Endothelial cell of umbilical vein (primary cell): ENCODE measurements around the gene CALCOCO1. TPM values are rescaled to one million over a fixed set of nuclear protein-coding genes. Genes with fewer than 3 reads are reported as not detected.

ENCODE experiments used
- BruUV-seq: library from RNA; stranded (reverse); fragments of 400-500 nt; replicated peaks from 2 replicates; lab custom pipeline; 2021; lab: Mats Ljungman, UMichigan
- CTCF ChIA-PET: fragments of 300-600, 350-600 bp; sonication (Branson Sonifier 250); formaldehyde crosslinking; loops from one replicate; lab custom pipeline; 2021; ENCODE audit warnings: antibody characterized with exemption, inconsistent platforms; lab: Charles Lee
- POLR2A ChIA-PET: fragments of 300-600, 350-600 bp; sonication (Branson Sonifier 250); formaldehyde crosslinking; loops from one replicate; lab custom pipeline; 2021; ENCODE audit warnings: antibody characterized with exemption, inconsistent platforms; lab: Charles Lee
- DNase-seq: peaks from one replicate; pipeline ENCODE4 v3.0.0-alpha.2; 2011; ENCODE audit warnings: low read depth, low spot score
- FAIRE-seq: peaks from 2 replicates; lab custom pipeline; 2011; peaks lifted over from hg19 to GRCh38; lab: Jason Lieb, UNC
- H2AFZ ChIP-seq: 2 replicates; pipeline ENCODE4 v1.6.0; 2012; ENCODE audit warnings: low read depth, low read length, control low read depth, inconsistent platforms
- H3K27ac ChIP-seq: 2 replicates; pipeline ENCODE4 v1.5.1; 2011; ENCODE audit warnings: low read depth, mild to moderate bottlenecking, control low read depth, low read length, moderate library complexity; ENCODE audit not compliant: insufficient read depth
- H3K27me3 ChIP-seq, 2 experiments: 2 replicates each; pipeline versions ENCODE4 v1.6.0 to v1.6.1; 2011; ENCODE audit warnings: low read length in 2 of 2, mixed read lengths in 1 of 2; ENCODE audit not compliant: control insufficient read depth in 2 of 2, insufficient read depth in 2 of 2
- H3K36me3 ChIP-seq, 2 experiments: 2 replicates in 1 of 2; 3 replicates in 1 of 2; pipeline ENCODE4 v1.5.1; 2011; ENCODE audit warnings: low read length in 2 of 2, mild to moderate bottlenecking in 1 of 2, moderate library complexity in 1 of 2; ENCODE audit not compliant: control insufficient read depth in 2 of 2, insufficient read depth in 2 of 2; ENCODE audit errors: extremely low read depth in 1 of 2
- H3K4me1 ChIP-seq: 3 replicates; pipeline ENCODE4 v1.5.1; 2011; ENCODE audit warnings: mild to moderate bottlenecking, low read length; ENCODE audit not compliant: control insufficient read depth, insufficient read depth; ENCODE audit errors: extremely low read depth
- H3K4me2 ChIP-seq: 2 replicates; pipeline ENCODE4 v1.6.1; 2011; ENCODE audit warnings: low read length, control low read depth, mixed read lengths; ENCODE audit not compliant: insufficient read depth
- H3K4me3 ChIP-seq, 3 experiments: fragments of 200-600 bp in 1 of 3; sonication (generic), shearing (Covaris generic) in 1 of 3; replicated peaks in 1 of 3; 2 replicates each; pipeline ENCODE4 v1.5.1; 2011 to 2016; ENCODE audit warnings: control low read depth in 3 of 3, low read length in 3 of 3, mild to moderate bottlenecking in 2 of 3, inconsistent platforms in 1 of 3, low read depth in 1 of 3, moderate library complexity in 1 of 3; ENCODE audit not compliant: insufficient read depth in 1 of 3
- H3K79me2 ChIP-seq: 2 replicates; pipeline ENCODE4 v1.6.0; 2012; ENCODE audit warnings: low read length, inconsistent platforms; ENCODE audit not compliant: control insufficient read depth, insufficient read depth
- H3K9ac ChIP-seq: replicated peaks from 2 replicates; pipeline ENCODE3; 2011; ENCODE audit warnings: low read length, control low read depth; ENCODE audit not compliant: insufficient read depth; ENCODE audit errors: extremely low read depth
- H3K9me1 ChIP-seq: replicated peaks from 3 replicates; pipeline ENCODE4 v1.6.0; 2011; ENCODE audit warnings: mild to moderate bottlenecking, low read length; ENCODE audit not compliant: control insufficient read depth, insufficient read depth; ENCODE audit errors: extremely low read depth
- H3K9me3 ChIP-seq: replicated peaks from 2 replicates; pipeline ENCODE4 v1.5.1; 2012; ENCODE audit warnings: low read length, inconsistent platforms; ENCODE audit not compliant: control insufficient read depth, insufficient read depth
- H4K20me1 ChIP-seq: replicated peaks from 2 replicates; pipeline ENCODE3; 2011; ENCODE audit warnings: mild to moderate bottlenecking, low read length; ENCODE audit not compliant: control insufficient read depth, insufficient read depth; ENCODE audit errors: extremely low read depth
- EZH2 ChIP-seq: IDR thresholded peaks from 2 replicates; pipeline ENCODE4 v1.6.1; 2012; ENCODE audit warnings: borderline replicate concordance, low read depth, mild to moderate bottlenecking, moderate library complexity, low read length, inconsistent platforms; ENCODE audit not compliant: severe bottlenecking
- FOS ChIP-seq: IDR thresholded peaks from 2 replicates; pipeline ENCODE4 v1.6.1; 2011; ENCODE audit warnings: mild to moderate bottlenecking, low read length, moderate library complexity, borderline replicate concordance; ENCODE audit not compliant: insufficient read depth
- GATA2 ChIP-seq: IDR thresholded peaks from 2 replicates; pipeline ENCODE4 v1.7.0; 2011; ENCODE audit warnings: low read depth, mild to moderate bottlenecking, moderate library complexity, mixed read lengths, low read length; ENCODE audit not compliant: insufficient read length, insufficient read depth
- JUN ChIP-seq: IDR thresholded peaks from 2 replicates; pipeline ENCODE4 v1.6.1; 2011; ENCODE audit warnings: borderline replicate concordance, low read depth; ENCODE audit not compliant: insufficient read length, insufficient read depth
- MAX ChIP-seq: IDR thresholded peaks from 2 replicates; pipeline ENCODE4 v1.6.1; 2011; ENCODE audit not compliant: insufficient read depth, insufficient read length
- MYC ChIP-seq: IDR thresholded peaks from one replicate; pipeline ENCODE4 v1.6.1; 2011; ENCODE audit warnings: mild to moderate bottlenecking, low read depth, low read length
- POLR2A ChIP-seq: IDR thresholded peaks from 2 replicates; pipeline ENCODE4 v1.6.1; 2012; ENCODE audit warnings: low read depth, mild to moderate bottlenecking, control low read depth, low read length
- POLR2AphosphoS5 ChIP-seq: IDR thresholded peaks from 2 replicates; pipeline ENCODE4 v1.6.1; 2012; ENCODE audit warnings: low read depth, mild to moderate bottlenecking, control low read depth, low read length, moderate library complexity; ENCODE audit not compliant: insufficient read depth
- dilution Hi-C: fragments of 300-500 bp; cut with MboI; formaldehyde crosslinking; loops from one replicate; pipeline ENCODE4 v1.15.0; 2019; ENCODE audit warnings: low sequenced_read_pairs; ENCODE audit not compliant: extremely low pct_ligation_motif_present
- intact Hi-C: fragments of 100-400 bp; cut with micrococcal nuclease; formaldehyde crosslinking; loops from one replicate; pipeline ENCODE4 v1.10.0; 2022
- polyA plus RNA-seq, 4 experiments: library from polyadenylated mRNA; depleted of rRNA in 3 of 4; stranded (reverse) in 3 of 4; unstranded in 1 of 4; fragments of >200 nt; gene quantifications; 2 replicates each; pipeline versions ENCODE4 v1.2.1 to v1.2.3, GENCODE V29; 2011 to 2012; ENCODE audit warnings: missing spikeins in 1 of 4
- total RNA-seq: library from RNA; stranded (reverse); gene quantifications from 2 replicates; pipeline ENCODE4 v1.2.3, GENCODE V29; 2021
- TF ChIP-seq, protein P1 (sequence below), 2 donors: IDR thresholded peaks; 1 replicate in 1 of 2; 2 replicates in 1 of 2; pipeline ENCODE4 v1.5.1; 2011; ENCODE audit warnings: low read length in 2 of 2, mild to moderate bottlenecking in 2 of 2, moderate library complexity in 2 of 2, control low read depth in 1 of 2, inconsistent platforms in 1 of 2, low read depth in 1 of 2; ENCODE audit not compliant: insufficient read depth in 1 of 2; ENCODE audit errors: extremely low read depth in 1 of 2

The CALCOCO1 gene
- total and polyA plus RNA-seq, 2 donors (not counting 3 experiments of a cell fraction or from before 2014, with no cell fraction given): 70.9 to 135 TPM

DNA sequence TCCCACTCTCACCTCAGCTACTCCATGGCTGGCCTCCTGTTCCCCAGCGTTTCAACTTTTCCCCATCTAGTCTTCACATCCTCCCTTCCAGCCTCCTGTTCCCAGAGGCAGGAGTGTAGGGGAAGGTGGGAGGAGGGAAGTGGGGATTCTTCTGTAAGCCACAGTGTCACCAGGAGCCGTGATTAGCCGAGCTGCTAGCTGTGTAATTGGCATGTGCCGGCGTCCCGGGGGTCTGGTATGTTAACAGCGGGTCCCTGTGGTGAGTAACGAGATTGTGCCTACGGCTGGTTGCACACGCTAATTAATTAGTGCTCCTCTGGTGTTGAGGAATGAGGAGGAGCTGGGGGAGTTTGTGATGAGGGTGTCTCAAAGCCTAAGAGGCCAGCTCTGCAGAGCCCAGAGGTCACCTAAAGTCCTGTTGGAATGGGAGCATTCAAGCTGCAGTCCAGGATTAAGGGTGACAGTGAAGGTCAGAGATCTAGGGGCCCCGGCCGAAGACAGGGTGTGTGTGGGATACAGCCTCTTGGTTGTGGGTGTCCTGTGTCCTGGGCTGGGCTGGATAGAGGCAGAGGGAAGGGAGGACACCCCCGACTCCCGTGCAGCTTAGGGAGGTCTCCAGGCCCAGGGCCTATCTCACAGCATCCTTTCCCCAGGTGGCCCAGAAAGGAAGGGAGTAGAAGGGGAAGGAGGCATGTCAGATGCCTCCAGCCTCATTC is 10.0 kb upstream of the CALCOCO1 start:
- intact Hi-C loops: no loop called here
- DNase-seq: no peak
- dilution Hi-C loops: no loop called here
- no peaks in the 10 kb centered on the region for H3K9me3 ChIP-seq
- no peak for TF ChIP-seq POLR2AphosphoS5
- TF ChIP-seq GATA2: no peak
- POLR2A ChIA-PET: no interaction called here
- no TSS peak for BruUV-seq
- H2AFZ ChIP-seq: no peak overlapping the region
- CTCF ChIA-PET: interaction anchor here (1.4 to 9.5 kb wide), 2 partner anchors 8 to 44 kb away, joined by 4 to 127 read pairs; no protein-coding TSS in a partner anchor
- H3K4me3 ChIP-seq: no peak overlapping the region
- H3K9me1 ChIP-seq: no peaks in the 10 kb centered on the region
- no peaks in the 10 kb centered on the region for H4K20me1 ChIP-seq
- FAIRE-seq: no peak
- H3K4me1 ChIP-seq: no peaks in the 10 kb centered on the region
- no peak overlapping the region for H3K9ac ChIP-seq
- H3K27ac ChIP-seq: no peak overlapping the region
- H3K36me3 ChIP-seq: no peaks in the 10 kb centered on the region
- H3K27me3 ChIP-seq: peaks cover 59 to 63% of the 10 kb centered on the region in 2 experiments
- H3K79me2 ChIP-seq: no peaks in the 10 kb centered on the region
- H3K4me2 ChIP-seq: no peak overlapping the region

DNA sequence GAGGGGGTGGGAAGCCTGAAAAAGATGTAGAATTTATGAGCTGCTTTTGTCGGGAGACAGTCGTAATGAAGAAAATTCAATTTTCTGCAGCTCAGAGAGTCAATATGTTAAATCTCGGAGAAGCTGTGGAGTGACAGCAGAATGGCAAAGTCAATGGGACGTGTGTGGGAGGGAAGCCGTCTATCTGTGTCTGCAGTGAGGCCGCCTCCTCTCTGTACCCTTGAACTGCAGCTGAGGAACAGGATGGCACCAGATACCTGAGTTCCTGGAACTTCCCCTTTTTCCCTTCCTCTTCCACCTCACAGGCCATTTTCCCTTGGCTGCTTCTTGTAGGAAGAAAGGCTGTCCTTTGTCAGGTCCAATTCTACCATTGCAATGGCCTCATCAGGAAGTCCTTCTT is 9.3 kb upstream of the CALCOCO1 start:
- no peaks in the 10 kb centered on the region for H3K4me1 ChIP-seq
- BruUV-seq: no TSS peak
- intact Hi-C loops (no loop called here), dilution Hi-C loops (no loop called here)
- H4K20me1 ChIP-seq: no peaks in the 10 kb centered on the region
- no peak for DNase-seq
- H3K9me1 ChIP-seq: no peaks in the 10 kb centered on the region
- H3K9me3 ChIP-seq: no peaks in the 10 kb centered on the region
- no peak overlapping the region for H2AFZ ChIP-seq
- no peaks in the 10 kb centered on the region for H3K36me3 ChIP-seq
- CTCF ChIA-PET: interaction anchor here (1.4 to 9.5 kb wide), 3 partner anchors 8 to 44 kb away, joined by 4 to 127 read pairs (median 4); no protein-coding TSS in a partner anchor
- peaks cover 59 to 61% of the 10 kb centered on the region in 2 experiments for H3K27me3 ChIP-seq
- no peak for FAIRE-seq
- no peaks in the 10 kb centered on the region for H3K79me2 ChIP-seq
- POLR2A ChIA-PET: no interaction called here
- H3K9ac ChIP-seq: no peak overlapping the region
- no peak overlapping the region for H3K4me2 ChIP-seq
- no peak overlapping the region for H3K27ac ChIP-seq
- no peak overlapping the region for H3K4me3 ChIP-seq
- TF ChIP-seq FOS (no peak), JUN (no peak), GATA2 (no peak), EZH2 (no peak), MYC (no peak), MAX (no peak), POLR2AphosphoS5 (no peak), POLR2A (no peak)
- TF ChIP-seq, protein P1, sequence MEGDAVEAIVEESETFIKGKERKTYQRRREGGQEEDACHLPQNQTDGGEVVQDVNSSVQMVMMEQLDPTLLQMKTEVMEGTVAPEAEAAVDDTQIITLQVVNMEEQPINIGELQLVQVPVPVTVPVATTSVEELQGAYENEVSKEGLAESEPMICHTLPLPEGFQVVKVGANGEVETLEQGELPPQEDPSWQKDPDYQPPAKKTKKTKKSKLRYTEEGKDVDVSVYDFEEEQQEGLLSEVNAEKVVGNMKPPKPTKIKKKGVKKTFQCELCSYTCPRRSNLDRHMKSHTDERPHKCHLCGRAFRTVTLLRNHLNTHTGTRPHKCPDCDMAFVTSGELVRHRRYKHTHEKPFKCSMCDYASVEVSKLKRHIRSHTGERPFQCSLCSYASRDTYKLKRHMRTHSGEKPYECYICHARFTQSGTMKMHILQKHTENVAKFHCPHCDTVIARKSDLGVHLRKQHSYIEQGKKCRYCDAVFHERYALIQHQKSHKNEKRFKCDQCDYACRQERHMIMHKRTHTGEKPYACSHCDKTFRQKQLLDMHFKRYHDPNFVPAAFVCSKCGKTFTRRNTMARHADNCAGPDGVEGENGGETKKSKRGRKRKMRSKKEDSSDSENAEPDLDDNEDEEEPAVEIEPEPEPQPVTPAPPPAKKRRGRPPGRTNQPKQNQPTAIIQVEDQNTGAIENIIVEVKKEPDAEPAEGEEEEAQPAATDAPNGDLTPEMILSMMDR (IDR thresholded peaks at IDR 0.05; ENCODE audit: extremely low read depth in 1 of 2, insufficient read depth in 1 of 2, low read depth in 1 of 2, low read length in 2 of 2): no peak
